Astrocyte of the cerebellum (primary cell): Measurements from ENCODE around the gene EVPL.
A peak's percentile ranks its signal among the peaks of the same experiment; 100 is the strongest.

Experiments
- DNase-seq: peaks from one replicate; pipeline ENCODE4 v3.0.0-alpha.2; 2011; ENCODE audit warnings: low read depth
- H3K4me3 ChIP-seq: 2 replicates; pipeline ENCODE4 v1.5.1; 2011; ENCODE audit warnings: mild to moderate bottlenecking, low read depth, low read length, moderate library complexity
- CTCF ChIP-seq: IDR thresholded peaks from 2 replicates; pipeline ENCODE4 v1.5.1; 2012; ENCODE audit warnings: low read length, low read depth, moderate library complexity, mild to moderate bottlenecking; ENCODE audit errors: missing control alignments
- in situ Hi-C: cut with HindIII; loops from 2 replicates; pipeline ENCODE4 v1.10.0; 2017; ENCODE audit warnings: low sequenced_read_pairs

EVPL gene

GRCh38 chr17:76051561-76051960, 24.5 kb upstream of the EVPL start:
- in situ Hi-C loops: no loop called here
- TF ChIP-seq CTCF: no peak

GRCh38 chr17:76050538-76051467, 23.7 kb upstream of the EVPL start:
- no peak overlapping the region for H3K4me3 ChIP-seq
- peak; percentile 34 for DNase-seq
- in situ Hi-C loops: no loop called here
- TF ChIP-seq CTCF: no peak

More at GRCh38 chr17:76051561-76051960, 24.5 kb upstream of the EVPL start:
- H3K4me3 ChIP-seq: no peak overlapping the region
- no peak for DNase-seq

GRCh38 chr17:76049836-76050537, 22.9 kb upstream of the EVPL start:
- in situ Hi-C loops: no loop called here
- no peak for DNase-seq
- TF ChIP-seq CTCF: no peak
- no peak overlapping the region for H3K4me3 ChIP-seq

GRCh38 chr17:76049239-76049638, 22.1 kb upstream of the EVPL start:
- H3K4me3 ChIP-seq: no peak overlapping the region
- no peak for DNase-seq
- no peak for TF ChIP-seq CTCF
- in situ Hi-C loops: no loop called here

- no peak overlapping the region for H3K4me3 ChIP-seq
- in situ Hi-C loops: no loop called here
- no peak for TF ChIP-seq CTCF
- DNase-seq: peak; percentile 26
These were observed 21.6 kb upstream of the EVPL start for GRCh38 chr17:76048711-76049110.

GRCh38 chr17:76048025-76048605, 21.0 kb upstream of the EVPL start:
- in situ Hi-C loops: no loop called here
- no peak for DNase-seq
- TF ChIP-seq CTCF: no peak
- no peak overlapping the region for H3K4me3 ChIP-seq
